ENCODE measurements around the gene ANGPTL1. TPM values are rescaled to one million over a fixed set of nuclear protein-coding genes. Genes with fewer than 3 reads are reported as not detected.

The ANGPTL1 gene
- total RNA-seq, 2 donors from 2014 or later, result not detected

Other genes starting within 250 kb of the ANGPTL1 start
- 10 to 100 TPM in 1 of 2 donors, 1 to 10 TPM in 1; 6.8 to 17.0 TPM for gene RALGPS2, start 145.8 kb downstream of the ANGPTL1 start, total RNA-seq
- gene FAM20B, start 154.8 kb upstream of the ANGPTL1 start, total RNA-seq, result 10 to 100 TPM; 18.1 to 26.7 TPM
- 10 to 100 TPM; 29.4 to 38.5 TPM for gene TOR3A, start 211.0 kb upstream of the ANGPTL1 start, total RNA-seq

Data from T-helper 17 cell (primary cell).